ENCODE measurements around the gene LDLRAD2. TPM values are rescaled to one million over a fixed set of nuclear protein-coding genes. Genes with fewer than 3 reads are reported as not detected.

The LDLRAD2 gene
- total and polyA plus RNA-seq, 9 of the 15 experiments (the other 6 are each of a cell fraction or from before 2014, with no cell fraction given): 0.45 to 0.48 TPM; not detected in 7

DNA sequence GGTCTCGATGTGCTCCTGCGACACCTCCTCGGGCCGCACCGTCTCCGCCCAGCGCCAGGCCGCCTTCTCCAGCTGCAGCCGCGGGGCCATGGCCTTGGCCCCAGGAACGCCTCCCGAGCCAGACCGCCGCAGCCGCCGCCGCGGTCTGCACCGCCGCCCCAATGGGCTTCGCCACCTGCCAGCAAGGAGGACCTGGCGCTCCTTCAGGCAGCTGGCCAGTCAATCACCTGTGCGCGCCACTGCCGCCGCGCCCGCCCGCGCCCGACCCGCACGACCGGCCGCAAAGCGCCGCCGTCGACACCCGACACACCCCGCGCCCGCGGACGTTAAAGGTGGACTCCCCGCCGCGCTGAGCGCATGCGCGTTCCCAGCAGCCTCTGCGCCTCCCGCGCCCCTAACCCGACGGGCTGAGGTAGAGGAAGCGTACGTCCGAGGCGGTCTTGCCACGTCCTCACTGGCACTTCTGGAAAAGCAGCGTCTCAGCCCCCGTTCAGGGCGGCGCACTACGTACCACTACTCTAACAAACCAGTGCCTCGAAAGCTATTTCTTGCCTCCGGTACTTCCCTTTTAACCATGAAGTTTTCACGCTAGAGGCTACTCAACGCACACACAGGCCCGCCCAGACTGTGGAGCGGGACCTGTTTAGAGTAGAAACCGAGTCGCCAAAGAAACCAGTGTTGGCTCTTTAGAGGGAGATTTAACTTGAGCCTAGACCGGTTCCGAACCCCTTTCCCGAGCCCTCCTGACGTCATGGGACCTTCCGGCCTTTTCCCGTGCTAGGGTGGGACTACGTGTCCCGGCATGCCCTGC lies 29.0 kb upstream of the LDLRAD2 start, which contains the start of gene USP48 (continued):
- TF ChIP-seq FOXA3 (CRISPR knock-in tag; conservative IDR thresholded peaks at IDR 0.05 in 1 of 2, IDR thresholded peaks at IDR 0.05 in 1 of 2) (peak in 1 of 2 experiments; percentile 83; a peak in 1 of 4 replicates), MYC (IDR thresholded peaks at IDR 0.05; ENCODE audit: low read depth, low read length) (peak; percentile 35), MYC (CRISPR knock-in tag; IDR thresholded peaks at IDR 0.05; ENCODE audit: borderline replicate concordance, low read depth) (peak; percentile 87; the same call in 1 of the 2 replicates), TCF3 (CRISPR knock-in tag; IDR thresholded peaks at IDR 0.05) (no peak; the same call in none of the 2 replicates), ZNF133 (CRISPR knock-in tag; IDR thresholded peaks at IDR 0.05) (no peak; the same call in 1 of the 2 replicates), PREB (CRISPR knock-in tag; IDR thresholded peaks at IDR 0.05) (no peak), ELF1 (tag; IDR thresholded peaks at IDR 0.05) (peak; percentile 95), MAFK (IDR thresholded peaks at IDR 0.05; ENCODE audit: low read length) (no peak), CC2D1A (IDR thresholded peaks at IDR 0.05) (peak; percentile 61; the same call in 1 of the 2 replicates), U2AF2 (optimal IDR thresholded peaks at IDR 0.05; ENCODE audit: low read depth, low read length) (no peak), ZNF77 (CRISPR knock-in tag; IDR thresholded peaks at IDR 0.05) (no peak), SREBF2 (CRISPR knock-in tag; IDR thresholded peaks at IDR 0.05) (no peak), LCOR (CRISPR knock-in tag; IDR thresholded peaks at IDR 0.05) (no peak), CBX5 (IDR thresholded peaks at IDR 0.05; ENCODE audit: borderline replicate concordance, low read depth) (peak; percentile 8; the same call in 1 of the 2 replicates), HSF4 (CRISPR knock-in tag; IDR thresholded peaks at IDR 0.05; ENCODE audit: borderline replicate concordance) (0 out of 2 replicates have a peak, but pooled peaks have one; percentile 9)
- TF ChIP-seq, protein P1, sequence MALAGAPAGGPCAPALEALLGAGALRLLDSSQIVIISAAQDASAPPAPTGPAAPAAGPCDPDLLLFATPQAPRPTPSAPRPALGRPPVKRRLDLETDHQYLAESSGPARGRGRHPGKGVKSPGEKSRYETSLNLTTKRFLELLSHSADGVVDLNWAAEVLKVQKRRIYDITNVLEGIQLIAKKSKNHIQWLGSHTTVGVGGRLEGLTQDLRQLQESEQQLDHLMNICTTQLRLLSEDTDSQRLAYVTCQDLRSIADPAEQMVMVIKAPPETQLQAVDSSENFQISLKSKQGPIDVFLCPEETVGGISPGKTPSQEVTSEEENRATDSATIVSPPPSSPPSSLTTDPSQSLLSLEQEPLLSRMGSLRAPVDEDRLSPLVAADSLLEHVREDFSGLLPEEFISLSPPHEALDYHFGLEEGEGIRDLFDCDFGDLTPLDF (CRISPR knock-in tag; IDR thresholded peaks at IDR 0.05): peak; percentile 97
- TF ChIP-seq, protein P2, sequence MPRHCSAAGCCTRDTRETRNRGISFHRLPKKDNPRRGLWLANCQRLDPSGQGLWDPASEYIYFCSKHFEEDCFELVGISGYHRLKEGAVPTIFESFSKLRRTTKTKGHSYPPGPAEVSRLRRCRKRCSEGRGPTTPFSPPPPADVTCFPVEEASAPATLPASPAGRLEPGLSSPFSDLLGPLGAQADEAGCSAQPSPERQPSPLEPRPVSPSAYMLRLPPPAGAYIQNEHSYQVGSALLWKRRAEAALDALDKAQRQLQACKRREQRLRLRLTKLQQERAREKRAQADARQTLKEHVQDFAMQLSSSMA (CRISPR knock-in tag; IDR thresholded peaks at IDR 0.05): peak; percentile 84
- TF ChIP-seq, protein P3, sequence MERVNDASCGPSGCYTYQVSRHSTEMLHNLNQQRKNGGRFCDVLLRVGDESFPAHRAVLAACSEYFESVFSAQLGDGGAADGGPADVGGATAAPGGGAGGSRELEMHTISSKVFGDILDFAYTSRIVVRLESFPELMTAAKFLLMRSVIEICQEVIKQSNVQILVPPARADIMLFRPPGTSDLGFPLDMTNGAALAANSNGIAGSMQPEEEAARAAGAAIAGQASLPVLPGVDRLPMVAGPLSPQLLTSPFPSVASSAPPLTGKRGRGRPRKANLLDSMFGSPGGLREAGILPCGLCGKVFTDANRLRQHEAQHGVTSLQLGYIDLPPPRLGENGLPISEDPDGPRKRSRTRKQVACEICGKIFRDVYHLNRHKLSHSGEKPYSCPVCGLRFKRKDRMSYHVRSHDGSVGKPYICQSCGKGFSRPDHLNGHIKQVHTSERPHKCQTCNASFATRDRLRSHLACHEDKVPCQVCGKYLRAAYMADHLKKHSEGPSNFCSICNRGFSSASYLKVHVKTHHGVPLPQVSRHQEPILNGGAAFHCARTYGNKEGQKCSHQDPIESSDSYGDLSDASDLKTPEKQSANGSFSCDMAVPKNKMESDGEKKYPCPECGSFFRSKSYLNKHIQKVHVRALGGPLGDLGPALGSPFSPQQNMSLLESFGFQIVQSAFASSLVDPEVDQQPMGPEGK (CRISPR knock-in tag; IDR thresholded peaks at IDR 0.05; ENCODE audit: borderline replicate concordance): 0 out of 2 replicates have a peak, but pooled peaks have one; percentile 74
- TF ChIP-seq, protein P4, sequence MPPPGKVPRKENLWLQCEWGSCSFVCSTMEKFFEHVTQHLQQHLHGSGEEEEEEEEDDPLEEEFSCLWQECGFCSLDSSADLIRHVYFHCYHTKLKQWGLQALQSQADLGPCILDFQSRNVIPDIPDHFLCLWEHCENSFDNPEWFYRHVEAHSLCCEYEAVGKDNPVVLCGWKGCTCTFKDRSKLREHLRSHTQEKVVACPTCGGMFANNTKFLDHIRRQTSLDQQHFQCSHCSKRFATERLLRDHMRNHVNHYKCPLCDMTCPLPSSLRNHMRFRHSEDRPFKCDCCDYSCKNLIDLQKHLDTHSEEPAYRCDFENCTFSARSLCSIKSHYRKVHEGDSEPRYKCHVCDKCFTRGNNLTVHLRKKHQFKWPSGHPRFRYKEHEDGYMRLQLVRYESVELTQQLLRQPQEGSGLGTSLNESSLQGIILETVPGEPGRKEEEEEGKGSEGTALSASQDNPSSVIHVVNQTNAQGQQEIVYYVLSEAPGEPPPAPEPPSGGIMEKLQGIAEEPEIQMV (tag; conservative IDR thresholded peaks at IDR 0.05; ENCODE audit: low read depth): peak; percentile 87

All from K562 (cell line).